HepG2 (cell line): ENCODE measurements around the gene VSX1. TPM values are rescaled to one million over a fixed set of nuclear protein-coding genes. Genes with fewer than 3 reads are reported as not detected.

ENCODE experiments used
- CBX5 ChIP-seq: sonication (generic); formaldehyde crosslinking; IDR thresholded peaks from 2 replicates; pipeline ENCODE4 v1.4.0; 2020; ENCODE audit warnings: missing genetic modification reagents, borderline replicate concordance
- EEA1 ChIP-seq: sonication (generic); formaldehyde crosslinking; IDR thresholded peaks from 2 replicates; pipeline ENCODE4 v1.5.1; 2020; ENCODE audit warnings: mild to moderate bottlenecking, missing genetic modification reagents, borderline replicate concordance
- ELF4 ChIP-seq: sonication (generic); formaldehyde crosslinking; IDR thresholded peaks from 2 replicates; pipeline ENCODE4 v1.5.0; 2020; ENCODE audit warnings: missing genetic modification reagents, mild to moderate bottlenecking, moderate library complexity, borderline replicate concordance
- IKZF1 ChIP-seq: fragments of 450-650 bp; IDR thresholded peaks from 2 replicates; pipeline ENCODE4 v1.7.1; 2016
- IRF1 ChIP-seq: sonication (generic); formaldehyde crosslinking; IDR thresholded peaks from 2 replicates; pipeline ENCODE4 v1.4.0; 2020; ENCODE audit warnings: low read depth, mild to moderate bottlenecking, missing genetic modification reagents
- MYPOP ChIP-seq: sonication (generic); formaldehyde crosslinking; IDR thresholded peaks from 2 replicates; pipeline ENCODE4 v1.8.1; 2023; ENCODE audit warnings: mild to moderate bottlenecking, moderate library complexity, missing genetic modification reagents
- NAIF1 ChIP-seq: sonication (generic); formaldehyde crosslinking; IDR thresholded peaks from 2 replicates; pipeline ENCODE4 v1.5.0; 2020; ENCODE audit warnings: mild to moderate bottlenecking, missing genetic modification reagents, borderline replicate concordance
- RFXANK ChIP-seq: IDR thresholded peaks from 2 replicates; pipeline ENCODE4 v1.6.1; 2016
- U2AF2 ChIP-seq: fragments of 200-400 bp; formaldehyde crosslinking; IDR thresholded peaks from 2 replicates; pipeline ENCODE4 v1.6.1; 2017; ENCODE audit warnings: low read depth, mild to moderate bottlenecking, low read length
- ZNF121 ChIP-seq: sonication (generic); formaldehyde crosslinking; IDR thresholded peaks from 2 replicates; pipeline ENCODE4 v1.5.0; 2020; ENCODE audit warnings: mild to moderate bottlenecking, missing genetic modification reagents
- ZNF143 ChIP-seq: sonication (generic); formaldehyde crosslinking; IDR thresholded peaks from 2 replicates; pipeline ENCODE4 v1.4.0; 2020; ENCODE audit warnings: missing genetic modification reagents
- ZNF253 ChIP-seq: sonication (generic); formaldehyde crosslinking; IDR thresholded peaks from 2 replicates; pipeline ENCODE4 v1.8.0; 2022; ENCODE audit warnings: mild to moderate bottlenecking, missing genetic modification reagents, borderline replicate concordance
- ZNF556 ChIP-seq: sonication (generic); formaldehyde crosslinking; IDR thresholded peaks from 2 replicates; pipeline ENCODE4 v1.4.0; 2020; ENCODE audit warnings: mild to moderate bottlenecking, missing genetic modification reagents, borderline replicate concordance
- ZNF558 ChIP-seq: sonication (generic); formaldehyde crosslinking; IDR thresholded peaks from 2 replicates; pipeline ENCODE4 v1.9.0; 2022; ENCODE audit warnings: mild to moderate bottlenecking, missing genetic modification reagents, borderline replicate concordance
- ZNF7 ChIP-seq: IDR thresholded peaks from 2 replicates; pipeline ENCODE4 v1.6.1; 2016; ENCODE audit warnings: missing biosample characterization, missing genetic modification reagents
- polyA plus RNA-seq, 8 experiments: library from polyadenylated mRNA; depleted of rRNA in 3 of 8; stranded (reverse) in 7 of 8; unstranded in 1 of 8; fragments of >200 nt; fragmentation: Illumina TruSeq in 4 of 8; extraction: Trizol in 4 of 8; gene quantifications; 2 replicates each; pipeline versions ENCODE4 v1.2.1 to v1.2.3, GENCODE V29; 2011 to 2016; ENCODE audit warnings: low read depth in 4 of 8, missing spikeins in 1 of 8, mixed read lengths in 1 of 8; ENCODE audit not compliant: insufficient read depth in 1 of 8
- total RNA-seq, 5 experiments: library from RNA; depleted of rRNA; stranded (reverse); fragments of >200 nt; fragmentation: Illumina TruSeq; extraction: Trizol; gene quantifications; 2 replicates each; pipeline ENCODE4 v1.2.3, GENCODE V29; 2016; ENCODE audit warnings: low read depth in 1 of 5
- TF ChIP-seq, protein P1 (sequence below): sonication (generic); formaldehyde crosslinking; IDR thresholded peaks from 2 replicates; pipeline ENCODE4 v1.4.0; 2020; ENCODE audit warnings: mild to moderate bottlenecking, missing genetic modification reagents
- TF ChIP-seq, protein P2 (sequence below): sonication (generic); formaldehyde crosslinking; IDR thresholded peaks from 2 replicates; pipeline ENCODE4 v1.8.0; 2022; ENCODE audit warnings: mild to moderate bottlenecking, missing genetic modification reagents, moderate library complexity
- TF ChIP-seq, protein P3 (sequence below): sonication (generic); formaldehyde crosslinking; IDR thresholded peaks from 2 replicates; pipeline ENCODE4 v1.4.0; 2020; ENCODE audit warnings: missing genetic modification reagents, borderline replicate concordance
- TF ChIP-seq, protein P4 (sequence below): sonication (generic); formaldehyde crosslinking; conservative IDR thresholded peaks from 2 replicates; pipeline ENCODE4 v1.8.0; 2022; ENCODE audit warnings: mild to moderate bottlenecking, moderate library complexity, missing genetic modification reagents

Gene VSX1
- total and polyA plus RNA-seq, 2 of the 13 experiments (the other 11 are each of a cell fraction or from before 2014, with no cell fraction given): 0.04 TPM; not detected in 1

DNA sequence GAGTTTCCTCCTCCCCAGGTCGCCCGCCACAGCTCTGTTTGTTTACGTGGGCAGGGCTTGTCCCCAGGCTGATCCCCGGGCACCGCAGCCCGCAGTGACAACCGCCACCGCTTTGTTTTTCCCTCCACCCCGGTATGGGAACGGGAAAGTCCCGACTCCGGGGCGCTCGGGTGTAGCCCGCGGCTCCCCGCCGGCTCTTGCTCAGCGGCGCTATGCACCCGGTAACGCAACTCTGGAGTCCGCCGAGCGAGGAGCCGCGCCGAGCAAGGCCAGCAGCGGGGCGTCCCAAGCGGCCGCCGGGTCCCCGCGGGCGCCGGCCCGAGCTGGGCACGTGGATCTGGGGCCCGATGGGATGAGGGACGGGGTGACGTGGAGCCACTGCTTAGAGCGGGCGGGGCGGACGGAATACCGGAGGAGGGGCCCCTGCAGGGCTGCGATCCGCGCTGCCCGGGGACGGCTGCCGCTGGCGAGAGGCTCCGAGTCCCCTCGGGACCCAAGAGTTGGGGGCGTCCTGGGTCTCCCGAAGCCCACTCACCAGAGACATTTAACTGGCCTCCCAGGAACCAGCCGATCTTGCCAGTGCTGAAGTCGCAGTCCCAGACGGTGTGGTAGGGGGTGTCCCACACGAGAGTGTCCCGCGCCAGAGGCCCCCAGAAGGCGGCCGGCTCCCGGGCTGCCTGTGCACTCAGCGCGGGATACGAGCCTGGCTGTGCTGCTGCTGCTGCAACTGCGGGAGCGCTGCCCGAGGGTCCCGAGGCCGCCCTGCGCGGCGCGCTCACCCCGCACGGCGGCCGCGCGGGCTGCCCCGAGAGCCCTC, 24.5 kb downstream of the VSX1 start (continued):
- TF ChIP-seq MYPOP (peak; percentile 95), ZNF556 (CRISPR knock-in tag) (0 out of 2 replicates have a peak, but pooled peaks have one; percentile 20), ELF4 (CRISPR knock-in tag) (no peak), CBX5 (CRISPR knock-in tag) (peak; percentile 43; the same call in 1 of the 2 replicates), IRF1 (CRISPR knock-in tag) (0 out of 2 replicates have a peak, but pooled peaks have one; percentile 82), RFXANK (0 out of 2 replicates have a peak, but pooled peaks have one; percentile 30), IKZF1 (no peak), U2AF2 (no peak), ZNF143 (CRISPR knock-in tag) (peak; percentile 65), EEA1 (CRISPR knock-in tag) (peak; percentile 70; the same call in 1 of the 2 replicates), ZNF7 (CRISPR knock-in tag) (no peak), NAIF1 (CRISPR knock-in tag) (no peak), ZNF253 (CRISPR knock-in tag) (no peak), ZNF558 (CRISPR knock-in tag) (0 out of 2 replicates have a peak, but pooled peaks have one; percentile 34), ZNF121 (peak; percentile 57; the same call in 1 of the 2 replicates)
- TF ChIP-seq, protein P1, sequence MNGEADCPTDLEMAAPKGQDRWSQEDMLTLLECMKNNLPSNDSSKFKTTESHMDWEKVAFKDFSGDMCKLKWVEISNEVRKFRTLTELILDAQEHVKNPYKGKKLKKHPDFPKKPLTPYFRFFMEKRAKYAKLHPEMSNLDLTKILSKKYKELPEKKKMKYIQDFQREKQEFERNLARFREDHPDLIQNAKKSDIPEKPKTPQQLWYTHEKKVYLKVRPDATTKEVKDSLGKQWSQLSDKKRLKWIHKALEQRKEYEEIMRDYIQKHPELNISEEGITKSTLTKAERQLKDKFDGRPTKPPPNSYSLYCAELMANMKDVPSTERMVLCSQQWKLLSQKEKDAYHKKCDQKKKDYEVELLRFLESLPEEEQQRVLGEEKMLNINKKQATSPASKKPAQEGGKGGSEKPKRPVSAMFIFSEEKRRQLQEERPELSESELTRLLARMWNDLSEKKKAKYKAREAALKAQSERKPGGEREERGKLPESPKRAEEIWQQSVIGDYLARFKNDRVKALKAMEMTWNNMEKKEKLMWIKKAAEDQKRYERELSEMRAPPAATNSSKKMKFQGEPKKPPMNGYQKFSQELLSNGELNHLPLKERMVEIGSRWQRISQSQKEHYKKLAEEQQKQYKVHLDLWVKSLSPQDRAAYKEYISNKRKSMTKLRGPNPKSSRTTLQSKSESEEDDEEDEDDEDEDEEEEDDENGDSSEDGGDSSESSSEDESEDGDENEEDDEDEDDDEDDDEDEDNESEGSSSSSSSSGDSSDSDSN: peak; percentile 94; the same call in 1 of the 2 replicates
- TF ChIP-seq, protein P2, sequence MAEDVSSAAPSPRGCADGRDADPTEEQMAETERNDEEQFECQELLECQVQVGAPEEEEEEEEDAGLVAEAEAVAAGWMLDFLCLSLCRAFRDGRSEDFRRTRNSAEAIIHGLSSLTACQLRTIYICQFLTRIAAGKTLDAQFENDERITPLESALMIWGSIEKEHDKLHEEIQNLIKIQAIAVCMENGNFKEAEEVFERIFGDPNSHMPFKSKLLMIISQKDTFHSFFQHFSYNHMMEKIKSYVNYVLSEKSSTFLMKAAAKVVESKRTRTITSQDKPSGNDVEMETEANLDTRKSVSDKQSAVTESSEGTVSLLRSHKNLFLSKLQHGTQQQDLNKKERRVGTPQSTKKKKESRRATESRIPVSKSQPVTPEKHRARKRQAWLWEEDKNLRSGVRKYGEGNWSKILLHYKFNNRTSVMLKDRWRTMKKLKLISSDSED: no peak
- TF ChIP-seq, protein P3, sequence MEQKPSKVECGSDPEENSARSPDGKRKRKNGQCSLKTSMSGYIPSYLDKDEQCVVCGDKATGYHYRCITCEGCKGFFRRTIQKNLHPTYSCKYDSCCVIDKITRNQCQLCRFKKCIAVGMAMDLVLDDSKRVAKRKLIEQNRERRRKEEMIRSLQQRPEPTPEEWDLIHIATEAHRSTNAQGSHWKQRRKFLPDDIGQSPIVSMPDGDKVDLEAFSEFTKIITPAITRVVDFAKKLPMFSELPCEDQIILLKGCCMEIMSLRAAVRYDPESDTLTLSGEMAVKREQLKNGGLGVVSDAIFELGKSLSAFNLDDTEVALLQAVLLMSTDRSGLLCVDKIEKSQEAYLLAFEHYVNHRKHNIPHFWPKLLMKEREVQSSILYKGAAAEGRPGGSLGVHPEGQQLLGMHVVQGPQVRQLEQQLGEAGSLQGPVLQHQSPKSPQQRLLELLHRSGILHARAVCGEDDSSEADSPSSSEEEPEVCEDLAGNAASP: no peak
- TF ChIP-seq, protein P4, sequence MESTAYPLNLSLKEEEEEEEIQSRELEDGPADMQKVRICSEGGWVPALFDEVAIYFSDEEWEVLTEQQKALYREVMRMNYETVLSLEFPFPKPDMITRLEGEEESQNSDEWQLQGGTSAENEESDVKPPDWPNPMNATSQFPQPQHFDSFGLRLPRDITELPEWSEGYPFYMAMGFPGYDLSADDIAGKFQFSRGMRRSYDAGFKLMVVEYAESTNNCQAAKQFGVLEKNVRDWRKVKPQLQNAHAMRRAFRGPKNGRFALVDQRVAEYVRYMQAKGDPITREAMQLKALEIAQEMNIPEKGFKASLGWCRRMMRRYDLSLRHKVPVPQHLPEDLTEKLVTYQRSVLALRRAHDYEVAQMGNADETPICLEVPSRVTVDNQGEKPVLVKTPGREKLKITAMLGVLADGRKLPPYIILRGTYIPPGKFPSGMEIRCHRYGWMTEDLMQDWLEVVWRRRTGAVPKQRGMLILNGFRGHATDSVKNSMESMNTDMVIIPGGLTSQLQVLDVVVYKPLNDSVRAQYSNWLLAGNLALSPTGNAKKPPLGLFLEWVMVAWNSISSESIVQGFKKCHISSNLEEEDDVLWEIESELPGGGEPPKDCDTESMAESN (CRISPR knock-in tag): peak; percentile 73
